K562 (cell line): Measurements from ENCODE around the gene MCC. TPM values are rescaled to one million over a fixed set of nuclear protein-coding genes. Genes with fewer than 3 reads are reported as not detected.

Source experiments
- ATAC-seq: fragments of 200-7000 bp; cut with Tn5 transposase; 3 replicates; pipeline ENCODE4 v1.9.1; 2020; ENCODE audit warnings: moderate library complexity
- BruUV-seq: library from RNA; stranded (reverse); fragments of 400-500 nt; replicated peaks from 2 replicates; lab custom pipeline; 2021; lab: Mats Ljungman, UMichigan
- CTCF ChIA-PET: fragments of 300-600 bp; formaldehyde crosslinking; extraction: SDS; loops from one replicate; lab custom pipeline; 2021; ENCODE audit warnings: low intra/inter-chr PET ratio; lab: Yijun Ruan, JAX
- POLR2A ChIA-PET: fragments of 300-600, 350-650 bp; sonication (Branson Sonifier 250); formaldehyde crosslinking; extraction: SDS; loops from one replicate; lab custom pipeline; 2021; ENCODE audit warnings: antibody characterized with exemption, inconsistent platforms; lab: Yijun Ruan, JAX
- DNase-seq, 4 experiments: peaks; one replicate each; pipeline versions ENCODE4 v3.0.0 to v3.0.0-alpha.2; 2011 to 2018; ENCODE audit warnings: low spot score in 3 of 4, mixed read lengths in 3 of 4; ENCODE audit errors: extremely low read depth in 1 of 4
- FAIRE-seq: peaks from 2 replicates; lab custom pipeline; 2011; peaks lifted over from hg19 to GRCh38; lab: Jason Lieb, UNC
- H2AFZ ChIP-seq: 2 replicates; pipeline ENCODE4 v1.6.0; 2011; ENCODE audit warnings: low read depth, low read length, control low read depth, inconsistent platforms
- H3K27ac ChIP-seq: fragments of 200-600 bp; 3 replicates; pipeline ENCODE4 v1.8.0; 2011; ENCODE audit warnings: low read depth, mild to moderate bottlenecking, control low read depth, inconsistent platforms, low read length, moderate library complexity, mixed read lengths; ENCODE audit errors: extremely low read depth
- H3K27me3 ChIP-seq, 2 experiments: fragments of 300-600 bp in 1 of 2; 2 replicates in 1 of 2; 3 replicates in 1 of 2; pipeline versions ENCODE4 v1.6.0 to v1.8.0; 2011; ENCODE audit warnings: inconsistent platforms in 2 of 2, low read length in 2 of 2, mild to moderate bottlenecking in 1 of 2, mixed read lengths in 1 of 2, moderate library complexity in 1 of 2; ENCODE audit not compliant: control insufficient read depth in 2 of 2, insufficient read depth in 2 of 2
- H3K36me3 ChIP-seq: fragments of 300-600 bp; 3 replicates; pipeline ENCODE4 v1.8.0; 2011; ENCODE audit warnings: mild to moderate bottlenecking, low read length, inconsistent platforms; ENCODE audit not compliant: control insufficient read depth, insufficient read depth
- H3K4me1 ChIP-seq, 2 experiments: fragments of 200-600 bp in 1 of 2; replicated peaks in 1 of 2; 2 replicates in 1 of 2; 3 replicates in 1 of 2; pipeline versions ENCODE4 v1.5.1 to v1.8.0; 2011; ENCODE audit warnings: inconsistent platforms in 2 of 2, low read length in 2 of 2, mild to moderate bottlenecking in 1 of 2, mixed read lengths in 1 of 2, moderate library complexity in 1 of 2; ENCODE audit not compliant: control insufficient read depth in 2 of 2, insufficient read depth in 2 of 2
- H3K4me2 ChIP-seq: 2 replicates; pipeline ENCODE4 v1.6.1; 2011; ENCODE audit warnings: low read length, control low read depth, inconsistent platforms, mixed read lengths; ENCODE audit not compliant: insufficient read depth
- H3K4me3 ChIP-seq: fragments of 200-600 bp; sonication (generic), shearing (Covaris generic); 2 replicates; pipeline ENCODE4 v1.5.1; 2016; ENCODE audit warnings: control low read depth, inconsistent platforms
- H3K79me2 ChIP-seq: fragments of 200-600 bp; 3 replicates; pipeline ENCODE4 v1.8.0; 2011; ENCODE audit warnings: low read length, inconsistent platforms; ENCODE audit not compliant: control insufficient read depth, insufficient read depth
- H3K9ac ChIP-seq, 2 experiments: 2 replicates each; pipeline versions ENCODE4 v1.6.0 to v1.6.1; 2011; ENCODE audit warnings: low read depth in 2 of 2, low read length in 2 of 2, control low read depth in 1 of 2, inconsistent platforms in 1 of 2, mild to moderate bottlenecking in 1 of 2, mixed read lengths in 1 of 2; ENCODE audit not compliant: insufficient read depth in 1 of 2
- H3K9me1 ChIP-seq: one replicate; pipeline ENCODE4 v1.6.0; 2011; ENCODE audit warnings: inconsistent platforms, mild to moderate bottlenecking, low read length, moderate library complexity; ENCODE audit not compliant: control insufficient read depth, insufficient read depth
- H3K9me3 ChIP-seq: replicated peaks from 2 replicates; pipeline ENCODE4 v1.5.1; 2011; ENCODE audit warnings: low read depth, low read length, inconsistent platforms; ENCODE audit not compliant: control insufficient read depth, insufficient read depth
- H4K20me1 ChIP-seq: replicated peaks from 2 replicates; pipeline ENCODE4 v1.6.1; 2011; ENCODE audit warnings: low read length, inconsistent platforms, mixed read lengths; ENCODE audit not compliant: control insufficient read depth, insufficient read depth
- ATF1 ChIP-seq, 2 experiments: fragments of 450-650 bp in 1 of 2; IDR thresholded peaks; 2 replicates each; pipeline ENCODE4 v1.6.1; 2016; ENCODE audit warnings: missing compliant biosample characterization in 1 of 2, missing genetic modification characterization in 1 of 2
- ATF3 ChIP-seq, 2 experiments: fragments of 450-650 bp in 1 of 2; sonication (generic) in 1 of 2; formaldehyde crosslinking in 1 of 2; IDR thresholded peaks in 1 of 2; conservative IDR thresholded peaks in 1 of 2; 2 replicates each; pipeline versions ENCODE4 v1.6.1 to v1.8.1; 2016 to 2023; ENCODE audit warnings: mild to moderate bottlenecking in 2 of 2, moderate library complexity in 2 of 2, inconsistent platforms in 1 of 2, missing genetic modification reagents in 1 of 2
- DACH1 ChIP-seq: fragments of 450-650 bp; IDR thresholded peaks from 2 replicates; pipeline ENCODE4 v1.6.1; 2018; ENCODE audit not compliant: partially characterized antibody
- DIDO1 ChIP-seq: fragments of 450-650 bp; IDR thresholded peaks from 2 replicates; pipeline ENCODE4 v1.6.1; 2016; ENCODE audit warnings: low read depth, missing biosample characterization, missing genetic modification characterization
- DMBX1 ChIP-seq: fragments of 250-450 bp; sonication (Bioruptor Pico); IDR thresholded peaks from 2 replicates; pipeline ENCODE4 v1.8.0; 2022; ENCODE audit warnings: inconsistent platforms, mild to moderate bottlenecking, moderate library complexity, borderline replicate concordance
- HBP1 ChIP-seq: fragments of 450-650 bp; formaldehyde crosslinking; IDR thresholded peaks from 2 replicates; pipeline ENCODE4 v1.4.0; 2022; ENCODE audit warnings: missing genetic modification characterization
- HES1 ChIP-seq: fragments of 450-650 bp; IDR thresholded peaks from 2 replicates; pipeline ENCODE4 v1.6.1; 2016; ENCODE audit warnings: low read depth, mild to moderate bottlenecking, moderate library complexity
- KLF10 ChIP-seq: fragments of 250-450 bp; sonication (Bioruptor Pico); IDR thresholded peaks from 2 replicates; pipeline ENCODE4 v1.6.1; 2021; ENCODE audit warnings: matching md5 sums
- ZFX ChIP-seq: sonication (generic); formaldehyde crosslinking; IDR thresholded peaks from 2 replicates; pipeline ENCODE4 v1.8.0; 2022; ENCODE audit warnings: mild to moderate bottlenecking, missing genetic modification reagents, moderate library complexity
- WGBS: fragments of 100-300 bp; shearing (Covaris generic); methylation state at CpG from one replicate; pipeline ENCODE4 v1.1.6; 2016; ENCODE audit warnings: low coverage, mixed read lengths; ENCODE audit not compliant: insufficient coverage; ENCODE audit errors: missing lambda C conversion rate; 5-methylcytosine and 5-hydroxymethylcytosine counted together
- in situ Hi-C: fragments of 300-500 bp; cut with MboI; formaldehyde crosslinking; loops from 4 replicates; pipeline ENCODE4 v1.15.0; 2018; ENCODE audit warnings: inconsistent platforms, mixed read lengths
- intact Hi-C: fragments of 100-400 bp; cut with micrococcal nuclease; formaldehyde crosslinking; loops from 2 replicates; pipeline ENCODE4 v1.14.2; 2022
- polyA plus RNA-seq, 8 experiments: library from polyadenylated mRNA; depleted of rRNA in 4 of 8; stranded (reverse) in 5 of 8; unstranded in 3 of 8; fragments of >200 nt; fragmentation: Nextera tagmentation in 2 of 8; fragmentation: Illumina TruSeq in 1 of 8; extraction: Ambion mirVana in 2 of 8; extraction: Trizol in 1 of 8; gene quantifications; 2 replicates each; pipeline versions ENCODE4 v1.2.1 to v1.2.3, GENCODE V29; 2011 to 2014; ENCODE audit warnings: inconsistent platforms in 1 of 8, missing spikeins in 1 of 8
- total RNA-seq, 7 experiments: library from RNA; depleted of rRNA in 6 of 7; stranded (reverse); fragments of >200 nt in 6 of 7; fragmentation: Illumina TruSeq in 2 of 7; extraction: Trizol in 2 of 7; gene quantifications; 2 replicates each; pipeline versions ENCODE4 v1.2.1 to v1.2.3, GENCODE V29; 2011 to 2021; ENCODE audit warnings: low replicate concordance in 1 of 7

Gene MCC
- total and polyA plus RNA-seq, 9 of the 15 experiments (the other 6 are each of a cell fraction or from before 2014, with no cell fraction given) = 0.04 to 0.24 (median 0.06) TPM; not detected in 1

- Histone ChIP-seq H2AFZ (no peak overlapping the region), H3K4me1 (no peaks in the 10 kb centered on the region), H3K4me3 (no peak overlapping the region), H4K20me1 (no peaks in the 10 kb centered on the region), H3K27me3 (peaks cover 11 to 13% of the 10 kb centered on the region in 2 experiments; a peak in 4 of 5 replicates), H3K27ac (no peak overlapping the region), H3K9ac (no peak overlapping the region), H3K36me3 (no peaks in the 10 kb centered on the region), H3K79me2 (no peaks in the 10 kb centered on the region), H3K9me1 (no peaks in the 10 kb centered on the region), H3K4me2 (no peak overlapping the region), H3K9me3 (no peaks in the 10 kb centered on the region)
- ChIA-PET POLR2A (no interaction called here), CTCF (no interaction called here)
- ATAC-seq (no peak), FAIRE-seq (no peak), DNase-seq (no peak)
- in situ Hi-C loops (no loop called here), intact Hi-C loops (no loop called here)
- BruUV-seq = no TSS peak
- TF ChIP-seq KLF10 (CRISPR knock-in tag) = no peak
- no peak for TF ChIP-seq ZFX (CRISPR knock-in tag)
- no peak for TF ChIP-seq DACH1
- no peak for TF ChIP-seq DMBX1 (CRISPR knock-in tag)
- no peak for TF ChIP-seq DIDO1 (tag)
- no peak for TF ChIP-seq HES1
- no peak for TF ChIP-seq ATF3 (IDR thresholded peaks at IDR 0.05)
- TF ChIP-seq ATF3 (CRISPR knock-in tag; conservative IDR thresholded peaks at IDR 0.05) = no peak
- no peak for TF ChIP-seq HBP1
- no peak for TF ChIP-seq ATF1 (CRISPR knock-in tag; IDR thresholded peaks at IDR 0.05)
- TF ChIP-seq ATF1 (tag; IDR thresholded peaks at IDR 0.05) = no peak
- 8% methylated on average over 5 of the region's 5 CpGs for WGBS
Measured at GRCh38 chr5:113109344-113109743, 378.9 kb downstream of the MCC start.
